Common myeloid progenitor, CD34-positive (primary cell): Measurements from ENCODE around the gene ENTPD1.
A peak's percentile ranks its signal among the peaks of the same experiment; 100 is the strongest.

Source experiments
- CTCF ChIA-PET: fragments of 350-600 bp; sonication (Branson Sonifier 250); formaldehyde crosslinking; loops from one replicate; lab custom pipeline; 2021; ENCODE audit warnings: antibody characterized with exemption; lab: Charles Lee
- POLR2A ChIA-PET: fragments of 350-600 bp; sonication (Branson Sonifier 250); formaldehyde crosslinking; loops from one replicate; lab custom pipeline; 2021; ENCODE audit warnings: antibody characterized with exemption; lab: Charles Lee
- DNase-seq, 3 donors: peaks; one replicate each; pipeline versions ENCODE4 v3.0.0 to v3.0.0-alpha.2; 2013
- H3K27ac ChIP-seq, 2 experiments: 1 replicate in 1 of 2; 2 replicates in 1 of 2; pipeline ENCODE4 v1.7.0; 2013; ENCODE audit warnings: inconsistent platforms in 2 of 2, low read length in 2 of 2, mild to moderate bottlenecking in 2 of 2, low read depth in 1 of 2, moderate library complexity in 1 of 2; ENCODE audit not compliant: severe bottlenecking in 2 of 2, insufficient read depth in 1 of 2, poor library complexity in 1 of 2
- H3K27me3 ChIP-seq, 5 experiments: replicated peaks in 2 of 5; 1 replicate in 3 of 5; 2 replicates in 2 of 5; pipeline versions ENCODE4 v1.6.1 to v1.7.0; 2013; ENCODE audit warnings: low read length in 4 of 5, mild to moderate bottlenecking in 2 of 5, moderate library complexity in 2 of 5, inconsistent platforms in 1 of 5; ENCODE audit not compliant: insufficient read depth in 5 of 5, control insufficient read depth in 4 of 5
- H3K36me3 ChIP-seq, 4 experiments: 1 replicate in 2 of 4; 2 replicates in 2 of 4; pipeline versions ENCODE4 v1.6.1 to v1.7.0; 2013; ENCODE audit warnings: low read length in 3 of 4, control low read depth in 1 of 4, mild to moderate bottlenecking in 1 of 4; ENCODE audit not compliant: control insufficient read depth in 4 of 4, insufficient read depth in 4 of 4
- H3K4me1 ChIP-seq, 4 experiments: 1 replicate in 3 of 4; 2 replicates in 1 of 4; pipeline versions ENCODE4 v1.6.1 to v1.7.1; 2013; ENCODE audit warnings: low read length in 3 of 4, mild to moderate bottlenecking in 3 of 4, control low read depth in 1 of 4, inconsistent platforms in 1 of 4, moderate library complexity in 1 of 4; ENCODE audit not compliant: control insufficient read depth in 4 of 4, insufficient read depth in 4 of 4; ENCODE audit errors: control extremely low read depth in 1 of 4
- H3K4me3 ChIP-seq, 7 experiments: 1 replicate in 4 of 7; 2 replicates in 3 of 7; pipeline versions ENCODE4 v1.5.1 to v1.7.0; 2013; ENCODE audit warnings: mild to moderate bottlenecking in 7 of 7, low read length in 6 of 7, moderate library complexity in 6 of 7, inconsistent platforms in 2 of 7, low read depth in 2 of 7, control low read depth in 1 of 7; ENCODE audit not compliant: insufficient read depth in 4 of 7, control insufficient read depth in 1 of 7; ENCODE audit errors: extremely low read depth in 1 of 7
- H3K9me3 ChIP-seq, 5 experiments: 1 replicate in 4 of 5; 2 replicates in 1 of 5; pipeline versions ENCODE4 v1.6.1 to v1.7.1; 2013; ENCODE audit warnings: low read length in 4 of 5, mild to moderate bottlenecking in 2 of 5, inconsistent platforms in 1 of 5, low read depth in 1 of 5, moderate library complexity in 1 of 5; ENCODE audit not compliant: control insufficient read depth in 4 of 5, insufficient read depth in 2 of 5; ENCODE audit errors: control extremely low read depth in 1 of 5
- WGBS: methylation state at CpG from one replicate; pipeline ENCODE4 v1.1.5; 2013; ENCODE audit not compliant: insufficient coverage; 5-methylcytosine and 5-hydroxymethylcytosine counted together

ENTPD1 gene

DNA sequence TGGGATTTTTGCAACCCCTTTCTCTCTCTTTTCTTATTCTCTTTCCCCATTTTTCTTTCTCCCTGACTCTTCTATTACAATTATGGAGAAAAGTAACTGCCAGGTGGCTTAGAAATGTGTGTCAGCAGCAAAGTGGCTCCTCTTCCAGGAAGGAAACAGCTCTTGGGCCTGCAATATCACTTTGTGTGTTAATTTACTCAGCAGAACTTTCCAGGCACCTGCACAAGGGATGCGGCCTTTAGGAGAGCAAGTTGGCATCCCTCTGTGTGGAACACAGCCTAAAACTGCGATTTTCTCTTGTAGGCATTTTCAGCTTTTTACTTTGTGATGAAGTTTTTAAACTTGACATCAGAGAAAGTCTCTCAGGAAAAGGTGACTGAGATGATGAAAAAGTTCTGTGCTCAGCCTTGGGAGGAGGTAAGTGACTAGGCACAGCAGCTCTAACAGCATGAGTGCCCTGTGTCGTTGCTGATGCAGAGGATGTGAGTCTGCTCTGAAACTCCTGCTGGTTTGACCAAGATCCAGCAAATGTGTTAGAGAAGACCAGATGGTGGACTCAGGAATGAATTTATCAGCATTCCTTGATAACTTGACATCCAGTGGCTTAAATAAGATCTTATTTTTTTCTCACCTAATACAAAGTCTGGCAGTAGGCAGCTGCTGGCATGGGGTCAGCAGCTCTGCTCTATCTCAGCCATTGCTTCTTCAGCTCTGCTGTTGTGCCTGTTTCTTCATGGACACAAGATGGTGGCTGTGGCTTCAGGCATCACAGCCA, 104.4 kb downstream of the ENTPD1 start:
- WGBS, result 89% methylated on average over 2 of the region's 3 CpGs
- CTCF ChIA-PET, result interaction anchor here (0.9 to 2.7 kb wide), 4 partner anchors 12 to 168 kb away, joined by 3 to 11 read pairs (median 6); partner anchors contain the start of gene TCTN3
- no peaks in the 10 kb centered on the region for H3K36me3 ChIP-seq
- no peaks in the 10 kb centered on the region for H3K9me3 ChIP-seq
- H3K4me3 ChIP-seq, result no peak overlapping the region
- H3K4me1 ChIP-seq, result peaks cover 0 to 15% (median 0%) of the 10 kb centered on the region in 4 experiments
- H3K27ac ChIP-seq, result no peak overlapping the region
- POLR2A ChIA-PET, result no interaction called here
- DNase-seq, result no peak
- H3K27me3 ChIP-seq, result no peaks in the 10 kb centered on the region

DNA sequence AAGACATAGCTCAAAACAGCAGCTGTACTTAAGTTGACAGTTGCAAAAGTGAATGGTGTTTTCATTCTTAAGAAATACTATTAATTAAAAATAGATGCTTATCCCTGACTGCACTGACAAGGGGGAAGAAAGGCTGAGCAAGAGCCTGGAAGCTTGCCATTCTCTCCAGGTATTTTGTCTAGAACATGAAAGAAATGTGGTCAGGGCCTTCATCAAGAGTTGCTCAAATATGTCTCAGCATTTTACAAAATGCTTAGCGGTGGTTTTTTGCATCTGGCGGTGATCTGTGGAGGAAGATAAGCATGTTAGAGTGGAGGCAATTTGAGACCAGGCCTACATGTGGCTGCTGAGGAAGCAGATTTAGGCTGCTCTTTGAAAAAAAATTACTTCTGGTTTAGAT, 105.4 kb downstream of the ENTPD1 start:
- ChIA-PET POLR2A (no interaction called here), CTCF (interaction anchor here (1.1 to 2.7 kb wide), 4 partner anchors 13 to 167 kb away, joined by 3 to 11 read pairs (median 6); partner anchors contain the start of gene TCTN3)
- peak; percentile 55 to 91 (median 91) for DNase-seq
- peaks cover 0 to 2% (median 0%) of the 10 kb centered on the region in 4 experiments for H3K36me3 ChIP-seq
- WGBS, result 60% methylated on average over 2 of the region's 2 CpGs
- H3K27ac ChIP-seq, result no peak overlapping the region
- H3K9me3 ChIP-seq, result no peaks in the 10 kb centered on the region
- no peak overlapping the region for H3K4me3 ChIP-seq
- H3K27me3 ChIP-seq, result no peaks in the 10 kb centered on the region
- H3K4me1 ChIP-seq, result peaks cover 0 to 15% (median 0%) of the 10 kb centered on the region in 4 experiments

DNA sequence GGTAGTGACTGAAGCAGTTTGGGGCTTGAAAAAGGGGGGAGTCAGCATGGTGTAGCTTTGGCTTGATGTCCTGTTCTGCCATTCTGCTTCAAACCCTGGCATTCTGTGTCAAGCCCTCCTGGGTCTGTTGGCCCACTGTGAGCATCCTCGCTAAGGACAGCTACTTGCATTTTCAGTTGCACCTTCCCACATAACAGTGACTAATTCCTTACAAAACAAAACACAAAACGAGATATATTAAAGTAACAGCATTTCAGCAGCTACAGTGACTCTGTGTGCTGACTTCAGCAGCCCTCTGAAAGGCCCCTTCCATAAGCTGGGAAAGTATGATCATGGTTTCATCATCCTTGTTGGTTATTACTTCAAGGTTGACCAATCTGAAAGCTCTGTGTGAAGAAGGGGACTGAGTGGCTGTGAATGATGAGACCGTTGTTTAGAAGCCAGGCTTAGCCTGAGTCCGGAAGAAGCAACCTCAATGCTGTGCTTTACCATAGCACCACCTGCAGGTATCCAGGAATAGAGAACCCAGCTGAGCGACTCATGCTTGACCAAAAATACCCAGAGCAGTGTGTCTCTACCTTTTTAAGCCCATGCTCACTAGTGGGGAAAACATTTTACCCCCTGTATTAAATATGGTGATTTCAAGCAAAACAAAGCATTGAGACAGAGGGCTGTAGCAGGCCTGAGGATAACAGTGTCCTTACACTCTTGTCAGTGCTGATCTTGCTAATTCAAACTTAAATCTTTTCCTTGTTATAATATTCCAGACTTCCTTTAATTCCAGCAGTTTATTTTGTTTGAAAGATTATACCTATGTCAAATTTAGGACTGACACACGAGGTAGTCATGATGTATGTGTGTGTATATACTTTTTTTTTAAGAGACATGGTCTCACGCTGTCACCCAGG, 109.2 kb downstream of the ENTPD1 start:
- Histone ChIP-seq H3K9me3 (no peaks in the 10 kb centered on the region), H3K27ac (no peak overlapping the region), H3K27me3 (no peaks in the 10 kb centered on the region), H3K36me3 (peaks cover 0 to 4% (median 2%) of the 10 kb centered on the region in 4 experiments), H3K4me1 (peaks cover 0 to 14% (median 0%) of the 10 kb centered on the region in 4 experiments), H3K4me3 (no peak overlapping the region)
- ChIA-PET POLR2A (interaction anchor here (0.5 kb wide), 1 partner anchor 185 kb away, joined by 4 read pairs; no protein-coding TSS in a partner anchor), CTCF (interaction anchor here (1.0 to 5.8 kb wide), 14 partner anchors 11 to 488 kb away, joined by 3 to 60 read pairs (median 3); partner anchors contain the start of gene TCTN3)
- WGBS, result 32% methylated on average over 5 of the region's 7 CpGs
- peak; percentile 63 to 87 (median 84) for DNase-seq

DNA sequence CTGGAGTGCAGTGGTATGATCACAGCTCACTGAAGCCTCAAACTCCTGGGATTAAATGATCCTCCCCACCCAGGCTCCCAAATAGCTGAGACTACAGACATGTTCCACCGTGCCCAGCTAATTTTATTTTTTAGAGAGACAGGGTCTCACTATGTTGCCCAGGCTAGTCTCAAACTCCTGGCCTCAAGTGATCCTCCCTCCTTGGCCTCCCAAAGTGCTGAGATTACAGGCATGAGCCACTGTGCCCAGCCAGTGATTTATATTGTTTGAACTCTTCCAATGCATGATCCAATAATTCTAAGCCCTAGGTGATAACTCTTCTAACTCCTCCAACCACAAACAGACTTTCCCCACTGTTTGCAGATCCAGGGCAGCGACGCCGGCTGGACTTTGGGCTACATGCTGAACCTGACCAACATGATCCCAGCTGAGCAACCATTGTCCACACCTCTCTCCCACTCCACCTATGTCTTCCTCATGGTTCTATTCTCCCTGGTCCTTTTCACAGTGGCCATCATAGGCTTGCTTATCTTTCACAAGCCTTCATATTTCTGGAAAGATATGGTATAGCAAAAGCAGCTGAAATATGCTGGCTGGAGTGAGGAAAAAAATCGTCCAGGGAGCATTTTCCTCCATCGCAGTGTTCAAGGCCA, 110.0 kb downstream of the ENTPD1 start:
- no peak overlapping the region for H3K4me3 ChIP-seq
- peaks cover 0 to 4% (median 3%) of the 10 kb centered on the region in 4 experiments for H3K36me3 ChIP-seq
- ChIA-PET CTCF (interaction anchor here (1.0 to 5.8 kb wide), 9 partner anchors 10 to 488 kb away, joined by 3 to 60 read pairs (median 3); partner anchors contain the start of gene TCTN3), POLR2A (no interaction called here)
- peaks cover 0 to 7% (median 0%) of the 10 kb centered on the region in 4 experiments for H3K4me1 ChIP-seq
- no peak overlapping the region for H3K27ac ChIP-seq
- no peaks in the 10 kb centered on the region for H3K27me3 ChIP-seq
- 96% methylated on average over 6 of the region's 6 CpGs for WGBS
- DNase-seq, result no peak
- no peaks in the 10 kb centered on the region for H3K9me3 ChIP-seq

DNA sequence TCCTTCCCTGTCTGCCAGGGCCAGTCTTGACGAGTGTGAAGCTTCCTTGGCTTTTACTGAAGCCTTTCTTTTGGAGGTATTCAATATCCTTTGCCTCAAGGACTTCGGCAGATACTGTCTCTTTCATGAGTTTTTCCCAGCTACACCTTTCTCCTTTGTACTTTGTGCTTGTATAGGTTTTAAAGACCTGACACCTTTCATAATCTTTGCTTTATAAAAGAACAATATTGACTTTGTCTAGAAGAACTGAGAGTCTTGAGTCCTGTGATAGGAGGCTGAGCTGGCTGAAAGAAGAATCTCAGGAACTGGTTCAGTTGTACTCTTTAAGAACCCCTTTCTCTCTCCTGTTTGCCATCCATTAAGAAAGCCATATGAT, 110.5 kb downstream of the ENTPD1 start:
- ChIA-PET CTCF (interaction anchor here (1.0 to 5.8 kb wide), 7 partner anchors 9 to 267 kb away, joined by 3 to 60 read pairs (median 3); partner anchors contain the start of gene TCTN3), POLR2A (no interaction called here)
- no peak for DNase-seq
- H3K36me3 ChIP-seq, result peaks cover 0 to 4% (median 3%) of the 10 kb centered on the region in 4 experiments
- H3K27me3 ChIP-seq, result no peaks in the 10 kb centered on the region
- no peak overlapping the region for H3K4me3 ChIP-seq
- peaks cover 0 to 2% (median 0%) of the 10 kb centered on the region in 4 experiments for H3K4me1 ChIP-seq
- no peak overlapping the region for H3K27ac ChIP-seq
- H3K9me3 ChIP-seq, result no peaks in the 10 kb centered on the region
- WGBS, result no CpG with 5 or more reads among the region's 2 CpGs

DNA sequence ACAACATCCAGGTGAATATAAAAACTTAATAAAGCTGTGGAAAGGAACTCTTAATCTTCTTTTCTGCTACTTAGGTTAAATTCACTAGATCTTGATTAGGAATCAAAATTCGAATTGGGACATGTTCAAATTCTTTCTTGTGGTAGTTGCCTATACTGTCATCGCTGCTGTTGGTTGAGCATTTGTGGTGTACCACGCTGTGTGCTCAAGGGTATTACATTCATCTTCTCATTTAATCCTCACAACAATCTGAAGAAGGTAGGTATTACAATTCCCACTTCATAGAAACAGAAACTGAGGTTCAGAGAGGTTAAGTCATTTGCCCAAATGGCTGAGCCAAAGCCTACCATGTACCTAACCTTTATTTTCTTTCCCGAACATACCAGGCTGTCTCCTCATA, 111.9 kb downstream of the ENTPD1 start:
- ChIA-PET POLR2A (no interaction called here), CTCF (interaction anchor here (1.0 to 5.8 kb wide), 2 partner anchors 9 to 25 kb away, joined by 3 to 60 read pairs; no protein-coding TSS in a partner anchor)
- Histone ChIP-seq H3K4me3 (no peak overlapping the region), H3K4me1 (peaks cover 0 to 2% (median 0%) of the 10 kb centered on the region in 4 experiments), H3K9me3 (no peaks in the 10 kb centered on the region), H3K27ac (no peak overlapping the region), H3K36me3 (peaks cover 4 to 9% (median 4%) of the 10 kb centered on the region in 4 experiments), H3K27me3 (no peaks in the 10 kb centered on the region)
- DNase-seq, result no peak
- WGBS, result 100% methylated on average over 1 of the region's 4 CpGs
